ENCODE results near the gene SHD.

DNA sequence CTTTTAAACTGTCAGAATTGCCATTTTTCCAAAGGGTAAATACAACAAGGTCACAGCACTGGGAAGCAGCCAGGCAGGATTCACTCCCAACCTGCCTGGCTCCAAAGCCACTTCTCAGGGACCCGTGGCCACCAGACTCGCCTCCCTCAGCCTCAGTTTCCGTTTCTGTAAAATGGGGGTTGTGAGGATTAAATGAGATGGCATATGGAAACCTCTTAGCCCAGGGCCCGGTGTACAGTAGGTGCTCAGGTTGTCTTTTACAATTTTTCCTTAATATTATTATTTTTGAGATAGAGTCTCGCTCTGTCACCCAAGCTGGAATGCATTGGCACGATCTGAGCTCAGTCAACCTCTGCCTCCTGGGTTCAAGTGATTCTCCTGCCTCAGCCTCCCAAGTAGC, 22.0 kb upstream of the SHD start:
- TF ChIP-seq, protein P1, sequence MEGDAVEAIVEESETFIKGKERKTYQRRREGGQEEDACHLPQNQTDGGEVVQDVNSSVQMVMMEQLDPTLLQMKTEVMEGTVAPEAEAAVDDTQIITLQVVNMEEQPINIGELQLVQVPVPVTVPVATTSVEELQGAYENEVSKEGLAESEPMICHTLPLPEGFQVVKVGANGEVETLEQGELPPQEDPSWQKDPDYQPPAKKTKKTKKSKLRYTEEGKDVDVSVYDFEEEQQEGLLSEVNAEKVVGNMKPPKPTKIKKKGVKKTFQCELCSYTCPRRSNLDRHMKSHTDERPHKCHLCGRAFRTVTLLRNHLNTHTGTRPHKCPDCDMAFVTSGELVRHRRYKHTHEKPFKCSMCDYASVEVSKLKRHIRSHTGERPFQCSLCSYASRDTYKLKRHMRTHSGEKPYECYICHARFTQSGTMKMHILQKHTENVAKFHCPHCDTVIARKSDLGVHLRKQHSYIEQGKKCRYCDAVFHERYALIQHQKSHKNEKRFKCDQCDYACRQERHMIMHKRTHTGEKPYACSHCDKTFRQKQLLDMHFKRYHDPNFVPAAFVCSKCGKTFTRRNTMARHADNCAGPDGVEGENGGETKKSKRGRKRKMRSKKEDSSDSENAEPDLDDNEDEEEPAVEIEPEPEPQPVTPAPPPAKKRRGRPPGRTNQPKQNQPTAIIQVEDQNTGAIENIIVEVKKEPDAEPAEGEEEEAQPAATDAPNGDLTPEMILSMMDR (IDR thresholded peaks at IDR 0.05; ENCODE audit: low read depth, low read length), result no peak
- TF ChIP-seq, protein P2, sequence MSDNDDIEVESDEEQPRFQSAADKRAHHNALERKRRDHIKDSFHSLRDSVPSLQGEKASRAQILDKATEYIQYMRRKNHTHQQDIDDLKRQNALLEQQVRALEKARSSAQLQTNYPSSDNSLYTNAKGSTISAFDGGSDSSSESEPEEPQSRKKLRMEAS (IDR thresholded peaks at IDR 0.05; ENCODE audit: low read depth, low read length), result no peak
- TF ChIP-seq POLR2A (IDR thresholded peaks at IDR 0.05; ENCODE audit: extremely low read depth, insufficient read length) (no peak), MYC (IDR thresholded peaks at IDR 0.05; ENCODE audit: low read depth, low read length) (no peak)
